ENCODE measurements around the gene SLCO3A1. TPM values are rescaled to one million over a fixed set of nuclear protein-coding genes. Genes with fewer than 3 reads are reported as not detected.

SLCO3A1 gene
- total RNA-seq, 2 donors from 2014 or later = 7.2 to 11.4 TPM

- no peak overlapping the region for H3K4me3 Mint-ChIP-seq
- peak; percentile 81 for DNase-seq
- no peak overlapping the region for H3K27ac ChIP-seq (ENCODE audit: low read depth, low read length)
- no peaks in the 10 kb centered on the region for H3K36me3 ChIP-seq (ENCODE audit: control insufficient read depth, insufficient read depth, low read length)
- 89 to 93% methylated on average over 7 of the region's 7 CpGs for WGBS, 2 experiments (ENCODE audit: insufficient coverage in 1 of 2, insufficient read length in 1 of 2)
- H3K4me3 ChIP-seq (ENCODE audit: low read length) = no peak overlapping the region
- no peaks in the 10 kb centered on the region for H3K27me3 ChIP-seq (ENCODE audit: control insufficient read depth, insufficient read depth, low read length, poor library complexity, severe bottlenecking)
- H3K36me3 Mint-ChIP-seq (ENCODE audit: low read depth) = no peaks in the 10 kb centered on the region
- no peak overlapping the region for H3K9ac ChIP-seq (ENCODE audit: extremely low read depth, low read length, poor library complexity, severe bottlenecking)
- peaks cover 5% of the 10 kb centered on the region for H3K4me1 Mint-ChIP-seq
- H3K9me3 ChIP-seq (ENCODE audit: control insufficient read depth, low read length) = no peaks in the 10 kb centered on the region
- no peaks in the 10 kb centered on the region for H3K27me3 Mint-ChIP-seq (ENCODE audit: insufficient read depth)
- TF ChIP-seq CTCF (conservative IDR thresholded peaks at IDR 0.05) = no peak
- no peaks in the 10 kb centered on the region for H3K4me1 ChIP-seq (ENCODE audit: control insufficient read depth, insufficient read depth, low read length)
- no peaks in the 10 kb centered on the region for H3K9me3 Mint-ChIP-seq
- H3K27ac Mint-ChIP-seq = peak overlapping the region; percentile 57
These were observed 56.1 kb downstream of the SLCO3A1 start for GRCh38 chr15:91909574-91909973.

- H3K36me3 ChIP-seq (ENCODE audit: control insufficient read depth, insufficient read depth, low read length) = no peaks in the 10 kb centered on the region
- H3K9me3 ChIP-seq (ENCODE audit: control insufficient read depth, low read length) = no peaks in the 10 kb centered on the region
- WGBS, 2 experiments (ENCODE audit: insufficient coverage in 1 of 2, insufficient read length in 1 of 2) = 92 to 98% methylated on average over 5 to 7 of the region's 7 CpGs
- no peak overlapping the region for H3K9ac ChIP-seq (ENCODE audit: extremely low read depth, low read length, poor library complexity, severe bottlenecking)
- no peaks in the 10 kb centered on the region for H3K27me3 Mint-ChIP-seq (ENCODE audit: insufficient read depth)
- no peak overlapping the region for H3K4me3 ChIP-seq (ENCODE audit: low read length)
- H3K4me3 Mint-ChIP-seq = no peak overlapping the region
- no peaks in the 10 kb centered on the region for H3K4me1 ChIP-seq (ENCODE audit: control insufficient read depth, insufficient read depth, low read length)
- H3K27ac Mint-ChIP-seq = no peak overlapping the region
- peaks cover 5% of the 10 kb centered on the region for H3K4me1 Mint-ChIP-seq
- no peak for TF ChIP-seq CTCF (conservative IDR thresholded peaks at IDR 0.05)
- no peaks in the 10 kb centered on the region for H3K36me3 Mint-ChIP-seq (ENCODE audit: low read depth)
- no peak for DNase-seq
- H3K9me3 Mint-ChIP-seq = no peaks in the 10 kb centered on the region
- no peaks in the 10 kb centered on the region for H3K27me3 ChIP-seq (ENCODE audit: control insufficient read depth, insufficient read depth, low read length, poor library complexity, severe bottlenecking)
- H3K27ac ChIP-seq (ENCODE audit: low read depth, low read length) = no peak overlapping the region
These were observed 58.3 kb downstream of the SLCO3A1 start for GRCh38 chr15:91911844-91912243.

GRCh38 chr15:91912336-91912735 is 58.8 kb downstream of the SLCO3A1 start:
- H3K9me3 Mint-ChIP-seq = no peaks in the 10 kb centered on the region
- no peak overlapping the region for H3K4me3 ChIP-seq (ENCODE audit: low read length)
- peaks cover 5% of the 10 kb centered on the region for H3K4me1 Mint-ChIP-seq
- DNase-seq = no peak
- no peaks in the 10 kb centered on the region for H3K27me3 Mint-ChIP-seq (ENCODE audit: insufficient read depth)
- H3K9ac ChIP-seq (ENCODE audit: extremely low read depth, low read length, poor library complexity, severe bottlenecking) = no peak overlapping the region
- H3K36me3 Mint-ChIP-seq (ENCODE audit: low read depth) = no peaks in the 10 kb centered on the region
- no peaks in the 10 kb centered on the region for H3K9me3 ChIP-seq (ENCODE audit: control insufficient read depth, low read length)
- WGBS, 2 experiments (ENCODE audit: insufficient coverage in 1 of 2, insufficient read length in 1 of 2) = 92 to 100% methylated on average over 2 to 4 of the region's 4 CpGs
- no peaks in the 10 kb centered on the region for H3K36me3 ChIP-seq (ENCODE audit: control insufficient read depth, insufficient read depth, low read length)
- no peak overlapping the region for H3K27ac ChIP-seq (ENCODE audit: low read depth, low read length)
- H3K4me3 Mint-ChIP-seq = no peak overlapping the region
- H3K27me3 ChIP-seq (ENCODE audit: control insufficient read depth, insufficient read depth, low read length, poor library complexity, severe bottlenecking) = no peaks in the 10 kb centered on the region
- no peak for TF ChIP-seq CTCF (conservative IDR thresholded peaks at IDR 0.05)
- no peak overlapping the region for H3K27ac Mint-ChIP-seq
- H3K4me1 ChIP-seq (ENCODE audit: control insufficient read depth, insufficient read depth, low read length) = no peaks in the 10 kb centered on the region

Measured in endodermal cell (in vitro differentiated cells).